ENCODE results near the gene ANKZF1.
A peak's percentile ranks its signal among the peaks of the same experiment; 100 is the strongest.

The ANKZF1 gene

GRCh38 chr2:219207884-219208740, 21.5 kb upstream of the ANKZF1 start:
- no peak for DNase-seq (ENCODE audit: low read depth)

DNA sequence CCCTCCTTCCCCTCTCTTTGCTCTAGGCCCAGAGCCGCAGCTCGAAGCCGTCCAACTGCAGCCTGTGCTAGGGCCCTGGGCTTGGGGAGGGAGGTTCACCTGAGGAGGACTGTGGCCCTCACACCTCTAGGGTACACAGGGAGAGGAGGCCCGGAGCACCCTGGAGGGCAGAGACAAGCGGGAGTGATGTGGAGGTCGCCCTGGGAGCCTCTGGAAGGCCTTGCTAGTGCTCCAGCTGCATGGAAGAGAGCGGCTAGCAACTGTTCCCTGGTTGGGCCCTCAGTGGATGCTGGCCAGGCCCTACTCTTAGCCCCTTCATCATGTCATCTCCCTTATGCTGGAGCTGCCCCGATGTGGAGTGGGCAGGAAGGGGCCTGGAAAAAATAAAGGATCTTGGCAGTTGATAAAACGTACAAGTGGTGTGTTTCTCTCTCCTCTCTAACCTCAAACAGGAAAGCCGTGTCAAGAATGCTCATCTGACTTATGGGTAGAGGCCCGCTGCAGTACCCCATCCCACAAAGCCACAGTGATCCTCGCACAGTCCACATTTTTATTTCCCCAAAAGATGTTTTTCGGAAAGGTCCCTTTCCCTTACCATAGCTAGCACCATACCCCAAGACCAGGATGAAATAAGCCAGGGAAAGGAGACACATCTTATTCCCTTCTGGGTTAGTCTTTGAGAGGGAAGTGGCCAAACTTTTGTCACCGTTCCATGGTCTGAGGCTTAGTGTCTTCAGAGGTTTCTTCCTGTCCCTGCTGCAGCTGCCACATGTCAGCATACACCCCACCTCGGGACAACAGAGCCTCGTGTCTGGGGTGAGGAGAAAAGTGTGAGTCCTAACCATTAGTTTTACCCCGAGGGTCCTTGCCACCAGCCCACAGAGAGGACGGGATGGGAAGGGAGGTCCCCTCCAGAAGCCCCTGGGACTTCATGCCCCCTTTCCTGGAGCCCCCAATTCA, 20.1 kb upstream of the ANKZF1 start:
- DNase-seq (ENCODE audit: low read depth) = no peak

DNA sequence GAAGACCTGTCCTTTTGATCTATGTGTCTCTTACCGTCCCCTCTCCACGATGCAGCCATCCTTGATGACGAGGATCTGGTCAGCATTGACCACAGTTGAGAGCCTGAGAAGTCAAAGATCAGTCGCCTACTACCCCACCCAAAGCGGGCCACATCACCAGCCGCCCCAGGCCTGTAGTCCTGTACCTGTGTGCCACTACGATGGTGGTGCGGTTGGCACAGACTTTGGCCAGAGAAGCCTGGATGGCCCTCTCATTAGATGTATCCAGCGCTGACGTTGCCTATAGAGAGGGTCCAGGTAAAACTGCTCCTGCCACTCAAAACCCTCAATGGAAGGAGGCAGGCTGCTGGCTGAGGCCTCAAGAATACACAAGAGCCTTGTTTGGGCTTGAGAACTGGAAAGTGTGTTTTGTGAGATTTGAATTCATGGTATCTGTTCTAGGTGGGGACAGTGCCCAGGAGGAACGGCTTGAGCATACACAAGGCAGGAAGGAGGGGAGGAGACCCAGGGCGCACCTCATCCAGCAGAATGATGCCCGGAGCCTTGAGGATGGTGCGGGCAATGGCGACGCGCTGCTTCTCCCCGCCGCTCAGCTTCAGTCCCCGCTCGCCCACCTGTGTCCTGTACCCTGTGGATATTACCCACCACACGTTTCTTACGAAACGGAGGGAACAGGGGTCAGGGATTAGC, 19.3 kb upstream of the ANKZF1 start:
- DNase-seq (ENCODE audit: low read depth) = no peak

GRCh38 chr2:219210886-219211362, 18.7 kb upstream of the ANKZF1 start:
- DNase-seq (ENCODE audit: low read depth) = no peak

GRCh38 chr2:219213026-219213415, 16.6 kb upstream of the ANKZF1 start:
- DNase-seq (ENCODE audit: low read depth) = no peak

DNA sequence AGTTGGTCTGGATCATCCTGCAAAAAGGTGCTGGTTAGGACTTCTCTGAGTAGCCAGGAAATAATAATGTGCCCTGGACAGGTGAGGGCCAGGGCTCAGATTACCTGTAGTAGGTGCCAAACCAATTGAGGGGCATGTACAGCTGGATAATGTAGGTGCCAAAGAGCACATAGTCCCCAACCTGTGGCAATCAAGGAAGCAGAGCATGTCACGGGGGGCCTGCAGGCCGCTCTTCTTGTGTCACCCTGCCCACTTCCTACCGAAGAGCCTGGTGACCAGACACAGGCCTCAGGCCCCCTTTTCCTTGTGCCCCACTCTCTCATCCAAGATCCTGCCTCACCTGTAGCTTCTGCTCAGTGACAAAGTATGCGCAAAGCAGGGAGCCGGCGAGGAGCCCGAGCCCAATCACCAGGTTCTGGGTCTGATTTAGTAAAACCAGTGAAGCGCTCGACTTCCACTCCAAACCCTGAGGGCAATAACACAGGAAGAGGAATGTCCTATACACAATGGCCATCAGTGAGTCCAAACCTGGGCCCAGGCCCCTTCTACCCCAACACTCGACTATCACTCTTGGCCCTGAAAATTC, 16.0 kb upstream of the ANKZF1 start:
- DNase-seq (ENCODE audit: low read depth) = no peak

GRCh38 chr2:219214141-219214540, 15.5 kb upstream of the ANKZF1 start:
- no peak for DNase-seq (ENCODE audit: low read depth)

DNA sequence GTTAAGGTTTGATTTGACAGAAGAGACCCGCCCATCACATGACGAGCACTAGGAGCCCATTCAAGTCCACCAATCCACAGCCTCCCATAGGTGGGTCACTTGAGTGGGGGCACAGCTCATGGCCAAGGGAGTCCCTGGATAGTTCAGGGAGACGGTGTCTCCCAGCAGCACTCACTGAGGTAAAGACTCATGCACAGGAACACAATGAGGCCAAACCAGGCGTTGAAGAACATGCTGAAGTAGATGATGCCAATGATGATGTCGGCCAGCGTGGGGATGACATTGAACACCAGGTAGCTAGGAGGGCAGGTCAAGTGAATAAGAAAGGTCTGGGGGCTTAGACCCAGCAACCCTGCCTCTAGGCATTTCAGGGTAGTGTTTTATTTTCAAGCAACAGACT, 14.8 kb upstream of the ANKZF1 start:
- no peak for DNase-seq (ENCODE audit: low read depth)

GRCh38 chr2:219215871-219216534, 13.6 kb upstream of the ANKZF1 start:
- DNase-seq (ENCODE audit: low read depth) = no peak

DNA sequence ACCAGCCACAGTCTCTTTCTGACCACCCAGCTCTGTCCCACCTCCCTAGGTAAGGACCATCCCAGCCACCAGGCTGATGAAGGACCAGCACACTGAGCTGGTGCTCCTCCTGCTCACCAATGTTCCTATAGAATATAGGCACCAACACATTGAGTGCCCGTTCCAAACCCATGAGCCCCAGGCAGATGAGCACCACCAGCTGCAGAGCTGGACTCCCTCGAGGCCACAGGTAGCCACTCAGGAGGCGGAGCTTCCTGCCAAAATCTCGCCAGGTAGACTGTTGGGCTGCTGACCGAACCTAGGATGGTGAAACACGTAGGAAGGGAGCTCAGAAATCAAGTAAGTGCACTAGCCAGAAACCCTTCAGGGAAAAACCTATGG, 13.1 kb upstream of the ANKZF1 start:
- DNase-seq (ENCODE audit: low read depth) = no peak

- DNase-seq (ENCODE audit: low read depth) = no peak
Measured at GRCh38 chr2:219218217-219218731, 11.3 kb upstream of the ANKZF1 start.

GRCh38 chr2:219218732-219219701, 10.6 kb upstream of the ANKZF1 start, which contains the start of gene ABCB6:
TSS of gene ABCB6 (minus strand) at chr2:219218958. CDS start at chr2:219218673, 285 bp downstream.
- peak; percentile 77 for DNase-seq (ENCODE audit: low read depth)

DNA sequence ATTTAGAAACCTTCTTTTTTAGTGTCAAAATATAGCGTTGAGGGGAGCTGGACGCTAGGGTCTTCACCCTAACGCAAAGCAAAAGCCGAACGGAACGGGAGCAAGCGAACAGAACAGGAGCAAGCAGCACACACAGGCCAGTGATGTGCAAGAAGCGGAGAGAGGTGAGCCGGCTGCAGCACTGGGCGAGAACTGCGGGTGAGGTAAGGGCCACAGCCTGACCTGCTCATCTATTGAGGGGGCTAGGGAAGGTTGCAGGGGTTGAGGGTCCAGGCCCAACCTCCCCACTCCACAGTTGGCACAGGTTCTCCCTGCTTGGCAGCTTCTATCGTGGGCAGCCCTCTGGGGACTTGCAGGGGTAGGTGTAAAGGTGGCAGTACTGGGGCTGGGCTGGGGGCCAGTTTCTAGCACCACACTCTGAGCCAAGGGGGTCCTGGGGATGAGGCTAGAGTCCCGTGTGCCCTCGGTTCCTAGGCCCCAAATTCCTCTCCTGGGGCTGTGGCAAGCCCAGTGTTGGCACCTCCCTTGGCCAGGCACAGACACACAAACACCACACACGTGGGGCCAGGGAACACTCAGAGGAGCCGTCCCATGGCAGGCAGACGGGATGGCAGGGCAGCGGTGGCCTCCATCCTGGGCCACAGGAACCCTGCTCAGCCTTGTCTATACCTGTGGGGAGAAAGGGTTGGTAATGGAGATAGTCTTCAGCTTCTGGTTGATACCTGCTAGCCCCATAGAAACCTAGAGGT, 9.6 kb upstream of the ANKZF1 start:
- DNase-seq (ENCODE audit: low read depth) = no peak

DNA sequence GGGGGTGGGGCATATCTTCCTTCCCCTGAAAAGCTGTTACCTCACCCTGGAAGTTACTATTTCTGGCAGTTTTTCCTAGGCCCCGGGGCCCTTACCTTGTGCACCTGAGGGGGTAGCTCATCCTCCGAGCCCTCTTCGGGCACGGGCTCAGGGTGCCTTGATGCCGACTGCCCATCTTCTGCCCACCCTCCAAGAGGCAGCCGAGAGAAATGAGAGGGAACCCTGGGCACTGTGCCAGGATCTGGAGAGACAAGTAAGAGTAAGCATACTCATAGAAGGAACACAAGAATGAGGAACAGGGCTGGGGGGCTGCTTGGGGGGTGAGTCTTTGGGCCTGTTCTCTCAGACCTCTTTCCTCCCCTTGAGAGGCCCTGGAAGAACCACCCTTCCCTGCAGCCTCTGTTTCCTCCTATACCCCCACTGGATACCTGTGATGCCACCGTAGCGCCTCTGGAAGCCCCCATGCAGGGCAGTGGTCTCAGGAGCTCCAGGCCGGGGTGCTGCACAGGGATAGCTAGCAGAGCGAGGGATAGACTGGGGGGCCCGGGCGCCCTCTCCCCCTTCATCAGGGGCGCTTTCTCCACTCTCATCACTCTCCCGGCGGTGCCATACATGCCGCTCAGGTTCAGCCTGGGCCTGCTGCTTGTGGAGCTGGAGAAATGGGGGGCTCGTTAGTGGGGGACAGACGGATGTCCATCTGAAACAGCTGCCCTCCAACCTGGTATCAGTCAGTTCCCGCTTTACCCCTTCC, 8.8 kb upstream of the ANKZF1 start:
- DNase-seq (ENCODE audit: low read depth) = no peak

- no peak for DNase-seq (ENCODE audit: low read depth)
Measured at GRCh38 chr2:219221957-219222518, 7.6 kb upstream of the ANKZF1 start.

DNA sequence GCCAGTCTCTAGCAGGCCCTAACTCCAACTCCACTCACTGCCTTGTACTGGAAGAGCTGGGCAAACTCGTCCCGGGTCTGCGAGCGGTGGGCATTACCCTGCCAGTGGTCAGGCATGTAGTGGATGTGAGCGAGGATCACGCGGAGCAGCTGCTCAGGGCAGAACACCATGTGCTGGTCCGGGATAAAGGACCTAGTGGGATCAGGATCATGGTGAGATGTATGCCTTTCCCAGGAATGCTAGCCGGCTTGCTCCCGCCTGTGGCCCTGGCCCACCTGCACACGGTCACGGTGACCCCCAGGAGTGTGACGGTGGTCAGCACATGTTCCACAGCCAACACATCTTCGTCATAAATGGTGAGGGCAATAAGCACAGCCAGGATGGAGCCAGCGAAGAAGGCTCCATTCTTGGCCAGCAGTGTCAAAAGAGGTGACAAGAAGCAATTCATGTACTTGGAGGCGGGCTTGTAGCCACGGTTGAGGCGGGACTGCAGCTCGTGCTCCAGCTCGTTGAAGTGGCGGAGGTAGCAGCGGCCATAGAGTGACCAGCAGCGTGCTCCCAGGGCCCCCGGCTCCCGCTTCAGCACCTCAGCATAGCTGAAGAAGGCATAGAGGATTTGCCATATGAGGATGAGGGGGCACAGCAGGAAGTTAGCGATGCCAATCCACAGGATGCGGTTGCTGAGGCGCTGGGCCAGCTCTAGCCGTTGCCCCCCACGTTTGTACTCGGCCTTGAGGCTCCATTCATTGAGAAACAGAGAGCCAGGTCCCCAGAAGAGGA, 5.6 kb upstream of the ANKZF1 start:
- DNase-seq (ENCODE audit: low read depth) = no peak

GRCh38 chr2:219225350-219225749, 4.3 kb upstream of the ANKZF1 start:
- DNase-seq (ENCODE audit: low read depth) = no peak

Measured in CMK (cell line).